K562 (cell line): ENCODE data around the gene TRIM71. TPM values are rescaled to one million over a fixed set of nuclear protein-coding genes. Genes with fewer than 3 reads are reported as not detected.

Source experiments
- ATAC-seq: fragments of 200-7000 bp; cut with Tn5 transposase; 3 replicates; pipeline ENCODE4 v1.9.1; 2020; ENCODE audit warnings: moderate library complexity
- BruUV-seq: library from RNA; stranded (reverse); fragments of 400-500 nt; replicated peaks from 2 replicates; lab custom pipeline; 2021; lab: Mats Ljungman, UMichigan
- CTCF ChIA-PET: fragments of 300-600 bp; formaldehyde crosslinking; extraction: SDS; loops from one replicate; lab custom pipeline; 2021; ENCODE audit warnings: low intra/inter-chr PET ratio; lab: Yijun Ruan, JAX
- POLR2A ChIA-PET: fragments of 300-600, 350-650 bp; sonication (Branson Sonifier 250); formaldehyde crosslinking; extraction: SDS; loops from one replicate; lab custom pipeline; 2021; ENCODE audit warnings: antibody characterized with exemption, inconsistent platforms; lab: Yijun Ruan, JAX
- DNase-seq, 4 experiments: peaks; one replicate each; pipeline versions ENCODE4 v3.0.0 to v3.0.0-alpha.2; 2011 to 2018; ENCODE audit warnings: low spot score in 3 of 4, mixed read lengths in 3 of 4; ENCODE audit errors: extremely low read depth in 1 of 4
- FAIRE-seq: peaks from 2 replicates; lab custom pipeline; 2011; peaks lifted over from hg19 to GRCh38; lab: Jason Lieb, UNC
- H2AFZ ChIP-seq: 2 replicates; pipeline ENCODE4 v1.6.0; 2011; ENCODE audit warnings: low read depth, low read length, control low read depth, inconsistent platforms
- H3K27ac ChIP-seq: fragments of 200-600 bp; 3 replicates; pipeline ENCODE4 v1.8.0; 2011; ENCODE audit warnings: low read depth, mild to moderate bottlenecking, control low read depth, inconsistent platforms, low read length, moderate library complexity, mixed read lengths; ENCODE audit errors: extremely low read depth
- H3K27me3 ChIP-seq, 2 experiments: fragments of 300-600 bp in 1 of 2; 2 replicates in 1 of 2; 3 replicates in 1 of 2; pipeline versions ENCODE4 v1.6.0 to v1.8.0; 2011; ENCODE audit warnings: inconsistent platforms in 2 of 2, low read length in 2 of 2, mild to moderate bottlenecking in 1 of 2, mixed read lengths in 1 of 2, moderate library complexity in 1 of 2; ENCODE audit not compliant: control insufficient read depth in 2 of 2, insufficient read depth in 2 of 2
- H3K36me3 ChIP-seq: fragments of 300-600 bp; 3 replicates; pipeline ENCODE4 v1.8.0; 2011; ENCODE audit warnings: mild to moderate bottlenecking, low read length, inconsistent platforms; ENCODE audit not compliant: control insufficient read depth, insufficient read depth
- H3K4me1 ChIP-seq, 2 experiments: fragments of 200-600 bp in 1 of 2; replicated peaks in 1 of 2; 2 replicates in 1 of 2; 3 replicates in 1 of 2; pipeline versions ENCODE4 v1.5.1 to v1.8.0; 2011; ENCODE audit warnings: inconsistent platforms in 2 of 2, low read length in 2 of 2, mild to moderate bottlenecking in 1 of 2, mixed read lengths in 1 of 2, moderate library complexity in 1 of 2; ENCODE audit not compliant: control insufficient read depth in 2 of 2, insufficient read depth in 2 of 2
- H3K4me2 ChIP-seq: 2 replicates; pipeline ENCODE4 v1.6.1; 2011; ENCODE audit warnings: low read length, control low read depth, inconsistent platforms, mixed read lengths; ENCODE audit not compliant: insufficient read depth
- H3K4me3 ChIP-seq: fragments of 200-600 bp; sonication (generic), shearing (Covaris generic); 2 replicates; pipeline ENCODE4 v1.5.1; 2016; ENCODE audit warnings: control low read depth, inconsistent platforms
- H3K79me2 ChIP-seq: fragments of 200-600 bp; 3 replicates; pipeline ENCODE4 v1.8.0; 2011; ENCODE audit warnings: low read length, inconsistent platforms; ENCODE audit not compliant: control insufficient read depth, insufficient read depth
- H3K9ac ChIP-seq, 2 experiments: 2 replicates each; pipeline versions ENCODE4 v1.6.0 to v1.6.1; 2011; ENCODE audit warnings: low read depth in 2 of 2, low read length in 2 of 2, control low read depth in 1 of 2, inconsistent platforms in 1 of 2, mild to moderate bottlenecking in 1 of 2, mixed read lengths in 1 of 2; ENCODE audit not compliant: insufficient read depth in 1 of 2
- H3K9me1 ChIP-seq: one replicate; pipeline ENCODE4 v1.6.0; 2011; ENCODE audit warnings: inconsistent platforms, mild to moderate bottlenecking, low read length, moderate library complexity; ENCODE audit not compliant: control insufficient read depth, insufficient read depth
- H3K9me3 ChIP-seq: replicated peaks from 2 replicates; pipeline ENCODE4 v1.5.1; 2011; ENCODE audit warnings: low read depth, low read length, inconsistent platforms; ENCODE audit not compliant: control insufficient read depth, insufficient read depth
- H4K20me1 ChIP-seq: replicated peaks from 2 replicates; pipeline ENCODE4 v1.6.1; 2011; ENCODE audit warnings: low read length, inconsistent platforms, mixed read lengths; ENCODE audit not compliant: control insufficient read depth, insufficient read depth
- CREB1 ChIP-seq, 2 experiments: sonication (generic) in 1 of 2; formaldehyde crosslinking in 1 of 2; IDR thresholded peaks; 2 replicates each; pipeline versions ENCODE4 v1.6.1 to v1.8.0; 2012 to 2022; ENCODE audit warnings: inconsistent platforms in 1 of 2, mild to moderate bottlenecking in 1 of 2, missing genetic modification reagents in 1 of 2, moderate library complexity in 1 of 2
- FOXJ3 ChIP-seq: sonication (generic); formaldehyde crosslinking; IDR thresholded peaks from 2 replicates; pipeline ENCODE4 v1.4.0; 2020; ENCODE audit warnings: mild to moderate bottlenecking, missing genetic modification reagents
- FUS ChIP-seq: fragments of 200-400 bp; formaldehyde crosslinking; optimal IDR thresholded peaks from 2 replicates; pipeline ENCODE3; 2017; ENCODE audit warnings: low read depth, low read length
- ID3 ChIP-seq, 2 experiments: fragments of 250-450 bp in 1 of 2; fragments of 450-650 bp in 1 of 2; sonication (Bioruptor Pico) in 1 of 2; IDR thresholded peaks; 2 replicates each; pipeline versions ENCODE4 v1.6.1 to v1.8.0; 2016 to 2021; ENCODE audit warnings: mild to moderate bottlenecking in 2 of 2, moderate library complexity in 2 of 2, missing compliant biosample characterization in 1 of 2, missing genetic modification characterization in 1 of 2
- NFIX ChIP-seq: fragments of 250-450 bp; sonication (Bioruptor Pico); IDR thresholded peaks from 2 replicates; pipeline ENCODE4 v1.4.0; 2020; ENCODE audit warnings: low read depth, mild to moderate bottlenecking, moderate library complexity
- PATZ1 ChIP-seq: fragments of 250-450 bp; sonication (Bioruptor Pico); IDR thresholded peaks from 2 replicates; pipeline ENCODE4 v1.5.0; 2020; ENCODE audit warnings: mild to moderate bottlenecking, borderline replicate concordance
- TOE1 ChIP-seq, 2 experiments: fragments of 450-650 bp in 1 of 2; sonication (generic) in 1 of 2; formaldehyde crosslinking in 1 of 2; IDR thresholded peaks; 2 replicates each; pipeline versions ENCODE4 v1.7.1 to v1.8.0; 2016 to 2022; ENCODE audit warnings: borderline replicate concordance in 2 of 2, mild to moderate bottlenecking in 2 of 2, antibody characterized with exemption in 1 of 2, inconsistent platforms in 1 of 2, low read depth in 1 of 2, missing genetic modification reagents in 1 of 2, moderate library complexity in 1 of 2
- ZNF696 ChIP-seq: fragments of 250-450 bp; sonication (Bioruptor Pico); conservative IDR thresholded peaks from 2 replicates; pipeline ENCODE4 v1.4.0; 2020; ENCODE audit warnings: mild to moderate bottlenecking, moderate library complexity
- WGBS: fragments of 100-300 bp; shearing (Covaris generic); methylation state at CpG from one replicate; pipeline ENCODE4 v1.1.6; 2016; ENCODE audit warnings: low coverage, mixed read lengths; ENCODE audit not compliant: insufficient coverage; ENCODE audit errors: missing lambda C conversion rate; 5-methylcytosine and 5-hydroxymethylcytosine counted together
- in situ Hi-C: fragments of 300-500 bp; cut with MboI; formaldehyde crosslinking; loops from 4 replicates; pipeline ENCODE4 v1.15.0; 2018; ENCODE audit warnings: inconsistent platforms, mixed read lengths
- intact Hi-C: fragments of 100-400 bp; cut with micrococcal nuclease; formaldehyde crosslinking; loops from 2 replicates; pipeline ENCODE4 v1.14.2; 2022
- polyA plus RNA-seq, 8 experiments: library from polyadenylated mRNA; depleted of rRNA in 4 of 8; stranded (reverse) in 5 of 8; unstranded in 3 of 8; fragments of >200 nt; fragmentation: Nextera tagmentation in 2 of 8; fragmentation: Illumina TruSeq in 1 of 8; extraction: Ambion mirVana in 2 of 8; extraction: Trizol in 1 of 8; gene quantifications; 2 replicates each; pipeline versions ENCODE4 v1.2.1 to v1.2.3, GENCODE V29; 2011 to 2014; ENCODE audit warnings: inconsistent platforms in 1 of 8, missing spikeins in 1 of 8
- total RNA-seq, 7 experiments: library from RNA; depleted of rRNA in 6 of 7; stranded (reverse); fragments of >200 nt in 6 of 7; fragmentation: Illumina TruSeq in 2 of 7; extraction: Trizol in 2 of 7; gene quantifications; 2 replicates each; pipeline versions ENCODE4 v1.2.1 to v1.2.3, GENCODE V29; 2011 to 2021; ENCODE audit warnings: low replicate concordance in 1 of 7
- TF ChIP-seq, protein P1 (sequence below): fragments of 450-650 bp; formaldehyde crosslinking; IDR thresholded peaks from 2 replicates; pipeline ENCODE4 v1.4.0; 2020; ENCODE audit warnings: mild to moderate bottlenecking, moderate library complexity
- TF ChIP-seq, protein P2 (sequence below): fragments of 250-450 bp; sonication (Bioruptor Pico); IDR thresholded peaks from 2 replicates; pipeline ENCODE4 v1.8.0; 2022; ENCODE audit warnings: moderate library complexity, mild to moderate bottlenecking, inconsistent platforms

TRIM71 gene
- total and polyA plus RNA-seq, 9 of the 15 experiments (the other 6 are each of a cell fraction or from before 2014, with no cell fraction given), result 0.04 to 0.11 TPM; not detected in 7

GRCh38 chr3:32841867-32842470 lies 24.2 kb downstream of the TRIM71 start:
- intact Hi-C loops, result no loop called here
- Histone ChIP-seq H3K4me2 (no peak overlapping the region), H3K9me3 (no peaks in the 10 kb centered on the region), H3K27me3 (peaks cover 55 to 75% of the 10 kb centered on the region in 2 experiments), H3K9me1 (no peaks in the 10 kb centered on the region), H3K4me1 (no peaks in the 10 kb centered on the region)
- no peak for FAIRE-seq
- no peak for DNase-seq
- BruUV-seq, result no TSS peak
- TF ChIP-seq, protein P1, sequence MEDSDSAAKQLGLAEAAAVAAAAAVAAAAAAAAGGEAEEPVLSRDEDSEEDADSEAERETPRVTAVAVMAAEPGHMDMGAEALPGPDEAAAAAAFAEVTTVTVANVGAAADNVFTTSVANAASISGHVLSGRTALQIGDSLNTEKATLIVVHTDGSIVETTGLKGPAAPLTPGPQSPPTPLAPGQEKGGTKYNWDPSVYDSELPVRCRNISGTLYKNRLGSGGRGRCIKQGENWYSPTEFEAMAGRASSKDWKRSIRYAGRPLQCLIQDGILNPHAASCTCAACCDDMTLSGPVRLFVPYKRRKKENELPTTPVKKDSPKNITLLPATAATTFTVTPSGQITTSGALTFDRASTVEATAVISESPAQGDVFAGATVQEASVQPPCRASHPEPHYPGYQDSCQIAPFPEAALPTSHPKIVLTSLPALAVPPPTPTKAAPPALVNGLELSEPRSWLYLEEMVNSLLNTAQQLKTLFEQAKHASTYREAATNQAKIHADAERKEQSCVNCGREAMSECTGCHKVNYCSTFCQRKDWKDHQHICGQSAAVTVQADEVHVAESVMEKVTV (CRISPR knock-in tag), result no peak
- no peak for TF ChIP-seq CREB1 (IDR thresholded peaks at IDR 0.05)
- TF ChIP-seq CREB1 (CRISPR knock-in tag; IDR thresholded peaks at IDR 0.05), result no peak
- TF ChIP-seq PATZ1 (CRISPR knock-in tag), result no peak
- no peak for TF ChIP-seq FOXJ3 (CRISPR knock-in tag)
- TF ChIP-seq TOE1 (IDR thresholded peaks at IDR 0.05; ENCODE audit: borderline replicate concordance), result no peak
- TF ChIP-seq TOE1 (CRISPR knock-in tag; IDR thresholded peaks at IDR 0.05; ENCODE audit: borderline replicate concordance, low read depth), result no peak
- TF ChIP-seq ZNF696 (CRISPR knock-in tag), result no peak
- no peak for TF ChIP-seq NFIX
- TF ChIP-seq, protein P2, sequence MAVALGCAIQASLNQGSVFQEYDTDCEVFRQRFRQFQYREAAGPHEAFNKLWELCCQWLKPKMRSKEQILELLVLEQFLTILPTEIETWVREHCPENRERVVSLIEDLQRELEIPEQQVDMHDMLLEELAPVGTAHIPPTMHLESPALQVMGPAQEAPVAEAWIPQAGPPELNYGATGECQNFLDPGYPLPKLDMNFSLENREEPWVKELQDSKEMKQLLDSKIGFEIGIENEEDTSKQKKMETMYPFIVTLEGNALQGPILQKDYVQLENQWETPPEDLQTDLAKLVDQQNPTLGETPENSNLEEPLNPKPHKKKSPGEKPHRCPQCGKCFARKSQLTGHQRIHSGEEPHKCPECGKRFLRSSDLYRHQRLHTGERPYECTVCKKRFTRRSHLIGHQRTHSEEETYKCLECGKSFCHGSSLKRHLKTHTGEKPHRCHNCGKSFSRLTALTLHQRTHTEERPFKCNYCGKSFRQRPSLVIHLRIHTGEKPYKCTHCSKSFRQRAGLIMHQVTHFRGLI, result no peak
- no peak for TF ChIP-seq FUS
- TF ChIP-seq ID3 (CRISPR knock-in tag; IDR thresholded peaks at IDR 0.05), result no peak
- TF ChIP-seq ID3 (tag; IDR thresholded peaks at IDR 0.05), result no peak
- TF ChIP-seq, all 486 proteins: peak for 0
- Histone ChIP-seq H3K9ac (no peak overlapping the region), H3K36me3 (no peaks in the 10 kb centered on the region), H4K20me1 (no peaks in the 10 kb centered on the region), H3K27ac (no peak overlapping the region), H2AFZ (no peak overlapping the region), H3K79me2 (no peaks in the 10 kb centered on the region), H3K4me3 (no peak overlapping the region)
- 2% methylated on average over 5 of the region's 5 CpGs for WGBS
- in situ Hi-C loops, result no loop called here
- ChIA-PET CTCF (no interaction called here), POLR2A (no interaction called here)
- no peak for ATAC-seq
